T-cell (primary cell): Measurements from ENCODE around the gene KIF1A. TPM values are rescaled to one million over a fixed set of nuclear protein-coding genes. Genes with fewer than 3 reads are reported as not detected.

Experiments used
- ATAC-seq, 4 experiments: fragments of 200-7000 bp in 3 of 4; fragments of 150-1000 bp in 1 of 4; cut with Tn5 transposase; replicated peaks in 1 of 4; 1 replicate in 3 of 4; 2 replicates in 1 of 4; pipeline ENCODE4 v1.10.0; 2021; ENCODE audit warnings: moderate library complexity in 3 of 4, mild to moderate bottlenecking in 2 of 4, moderate number of reproducible peaks in 1 of 4
- CTCF ChIA-PET, 2 donors: fragments of 300-600 bp; sonication (Branson Sonifier 250); formaldehyde crosslinking; loops; one replicate each; lab custom pipeline; 2022; ENCODE audit warnings: antibody characterized with exemption in 2 of 2; lab: Charles Lee
- POLR2A ChIA-PET, 2 donors: fragments of 300-600 bp; sonication (Branson Sonifier 250); formaldehyde crosslinking; loops; one replicate each; lab custom pipeline; 2022; ENCODE audit warnings: antibody characterized with exemption in 2 of 2; lab: Charles Lee
- DNase-seq, 35 experiments: peaks; one replicate each; pipeline versions ENCODE4 v3.0.0 to v3.0.0-alpha.2; 2013 to 2023
- H3K27ac ChIP-seq: one replicate; pipeline ENCODE4 v1.5.1; 2013; ENCODE audit warnings: low read length
- H3K27me3 ChIP-seq, 2 experiments: replicated peaks in 1 of 2; 1 replicate in 1 of 2; 2 replicates in 1 of 2; pipeline versions ENCODE4 v1.6.1 to v1.7.0; 2013; ENCODE audit warnings: low read length in 1 of 2, mixed read lengths in 1 of 2; ENCODE audit not compliant: control insufficient read depth in 2 of 2, insufficient read depth in 2 of 2; ENCODE audit errors: extremely low read depth in 1 of 2
- H3K36me3 ChIP-seq, 2 donors: 1 replicate in 1 of 2; 2 replicates in 1 of 2; pipeline versions ENCODE4 v1.6.1 to v1.7.0; 2013; ENCODE audit warnings: low read length in 1 of 2; ENCODE audit not compliant: control insufficient read depth in 2 of 2, insufficient read depth in 1 of 2; ENCODE audit errors: extremely low read depth in 1 of 2
- H3K4me1 ChIP-seq, 2 experiments: 1 replicate in 1 of 2; 2 replicates in 1 of 2; pipeline versions ENCODE4 v1.6.1 to v1.7.0; 2013; ENCODE audit warnings: low read length in 2 of 2, mixed read lengths in 1 of 2; ENCODE audit not compliant: insufficient read depth in 2 of 2, control insufficient read depth in 1 of 2; ENCODE audit errors: extremely low read depth in 1 of 2
- H3K4me3 ChIP-seq, 2 donors: 1 replicate in 1 of 2; 2 replicates in 1 of 2; pipeline versions ENCODE4 v1.5.1 to v1.7.0; 2013; ENCODE audit warnings: mild to moderate bottlenecking in 2 of 2, low read length in 1 of 2, moderate library complexity in 1 of 2; ENCODE audit not compliant: control insufficient read depth in 1 of 2; ENCODE audit errors: extremely low read depth in 1 of 2
- H3K9me3 ChIP-seq: 2 replicates; pipeline ENCODE4 v1.7.0; 2013
- H3K27ac Mint-ChIP-seq, 2 donors: one replicate each; pipeline ENCODE4 v1.8.0; 2020 to 2021; ENCODE audit warnings: mild to moderate bottlenecking in 2 of 2, mixed read lengths in 2 of 2
- H3K27me3 Mint-ChIP-seq, 2 donors: one replicate each; pipeline ENCODE4 v1.8.0; 2021 to 2022; ENCODE audit warnings: mixed read lengths in 2 of 2
- H3K36me3 Mint-ChIP-seq: one replicate; pipeline ENCODE4 v1.8.0; 2021; ENCODE audit warnings: mixed read lengths
- H3K4me1 Mint-ChIP-seq, 3 donors: one replicate each; pipeline ENCODE4 v1.8.0; 2020 to 2022; ENCODE audit warnings: mixed read lengths in 3 of 3, mild to moderate bottlenecking in 1 of 3
- H3K4me3 Mint-ChIP-seq, 3 donors: one replicate each; pipeline ENCODE4 v1.8.0; 2020 to 2022; ENCODE audit warnings: mild to moderate bottlenecking in 3 of 3, mixed read lengths in 3 of 3, moderate library complexity in 3 of 3
- H3K9me3 Mint-ChIP-seq, 3 donors: one replicate each; pipeline ENCODE4 v1.8.0; 2020 to 2022; ENCODE audit warnings: mixed read lengths in 3 of 3
- WGBS: methylation state at CpG from one replicate; pipeline ENCODE4 v1.1.5; 2013; ENCODE audit warnings: missing lambda C conversion rate; ENCODE audit not compliant: insufficient coverage; 5-methylcytosine and 5-hydroxymethylcytosine counted together
- total RNA-seq, 35 experiments: library from RNA in 6 of 35; stranded (reverse) in 6 of 35; fragments of 120-200 nt in 1 of 35; gene quantifications; one replicate each; pipeline versions ENCODE4 v1.2.1 to v1.2.4 and lab custom pipeline; 2013 to 2026

Gene KIF1A
- total RNA-seq, 5 donors from 2014 or later (not counting 1 experiment from before 2014, with no cell fraction given), result 0.43 to 0.58 (median 0.51) TPM; not detected in 2

- Histone ChIP-seq H3K36me3 (no peaks in the 10 kb centered on the region), H3K9me3 (no peaks in the 10 kb centered on the region), H3K27me3 (peaks cover 0 to 33% of the 10 kb centered on the region in 2 experiments), H3K4me1 (no peaks in the 10 kb centered on the region), H3K27ac (no peak overlapping the region), H3K4me3 (no peak overlapping the region)
- 91% methylated on average over 7 of the region's 7 CpGs for WGBS
- no peaks in the 10 kb centered on the region for H3K27me3 Mint-ChIP-seq
- ChIA-PET POLR2A (no interaction called here), CTCF (interaction anchor here in 1 of 2 donors (0.6 kb wide), 1 partner anchor 73 kb away, joined by 7 read pairs; no protein-coding TSS in a partner anchor)
- DNase-seq, result no peak
- H3K4me3 Mint-ChIP-seq, result no peak overlapping the region
- no peaks in the 10 kb centered on the region for H3K4me1 Mint-ChIP-seq
- no peak for ATAC-seq
- no peak overlapping the region for H3K27ac Mint-ChIP-seq
- H3K36me3 Mint-ChIP-seq, result no peaks in the 10 kb centered on the region
- no peaks in the 10 kb centered on the region for H3K9me3 Mint-ChIP-seq
These were observed 91.2 kb downstream of the KIF1A start for GRCh38 chr2:240728827-240729226.

- Histone ChIP-seq H3K27ac (no peak overlapping the region), H3K27me3 (peaks cover 0 to 36% of the 10 kb centered on the region in 2 experiments), H3K9me3 (no peaks in the 10 kb centered on the region), H3K4me1 (no peaks in the 10 kb centered on the region), H3K4me3 (no peak overlapping the region), H3K36me3 (no peaks in the 10 kb centered on the region)
- no peaks in the 10 kb centered on the region for H3K4me1 Mint-ChIP-seq
- no peak for DNase-seq
- ChIA-PET POLR2A (no interaction called here), CTCF (no interaction called here)
- H3K9me3 Mint-ChIP-seq, result no peaks in the 10 kb centered on the region
- H3K4me3 Mint-ChIP-seq, result no peak overlapping the region
- WGBS, result 92% methylated on average over 10 of the region's 10 CpGs
- no peaks in the 10 kb centered on the region for H3K36me3 Mint-ChIP-seq
- no peak for ATAC-seq
- H3K27me3 Mint-ChIP-seq, result no peaks in the 10 kb centered on the region
- H3K27ac Mint-ChIP-seq, result no peak overlapping the region
These were observed 91.7 kb downstream of the KIF1A start for GRCh38 chr2:240728361-240728760.

- Mint-ChIP-seq H3K27ac (no peak overlapping the region), H3K4me3 (no peak overlapping the region), H3K9me3 (no peaks in the 10 kb centered on the region), H3K36me3 (no peaks in the 10 kb centered on the region), H3K27me3 (no peaks in the 10 kb centered on the region), H3K4me1 (no peaks in the 10 kb centered on the region)
- ChIA-PET CTCF (no interaction called here), POLR2A (no interaction called here)
- H3K4me3 ChIP-seq, result no peak overlapping the region
- H3K27me3 ChIP-seq, result peaks cover 0 to 37% of the 10 kb centered on the region in 2 experiments
- no peaks in the 10 kb centered on the region for H3K4me1 ChIP-seq
- no peak for ATAC-seq
- WGBS, result 85% methylated on average over 12 of the region's 15 CpGs
- no peak overlapping the region for H3K27ac ChIP-seq
- no peak for DNase-seq
- no peaks in the 10 kb centered on the region for H3K36me3 ChIP-seq
- no peaks in the 10 kb centered on the region for H3K9me3 ChIP-seq
These were observed 92.1 kb downstream of the KIF1A start for GRCh38 chr2:240727913-240728312.

GRCh38 chr2:240727439-240727838 lies 92.6 kb downstream of the KIF1A start:
- peaks cover 0 to 37% of the 10 kb centered on the region in 2 experiments for H3K27me3 ChIP-seq
- Mint-ChIP-seq H3K27ac (no peak overlapping the region), H3K27me3 (no peaks in the 10 kb centered on the region), H3K4me3 (no peak overlapping the region), H3K36me3 (no peaks in the 10 kb centered on the region), H3K9me3 (no peaks in the 10 kb centered on the region), H3K4me1 (no peaks in the 10 kb centered on the region)
- 87% methylated on average over 13 of the region's 14 CpGs for WGBS
- no peaks in the 10 kb centered on the region for H3K36me3 ChIP-seq
- ATAC-seq (no peak), DNase-seq (no peak)
- no peak overlapping the region for H3K27ac ChIP-seq
- ChIA-PET POLR2A (no interaction called here), CTCF (no interaction called here)
- no peaks in the 10 kb centered on the region for H3K9me3 ChIP-seq
- H3K4me1 ChIP-seq, result no peaks in the 10 kb centered on the region
- H3K4me3 ChIP-seq, result no peak overlapping the region

GRCh38 chr2:240726876-240727275 lies 93.1 kb downstream of the KIF1A start:
- DNase-seq, result no peak
- H3K4me1 Mint-ChIP-seq, result no peaks in the 10 kb centered on the region
- 90% methylated on average over 8 of the region's 14 CpGs for WGBS
- H3K4me3 Mint-ChIP-seq, result no peak overlapping the region
- H3K36me3 ChIP-seq, result no peaks in the 10 kb centered on the region
- no peaks in the 10 kb centered on the region for H3K9me3 ChIP-seq
- H3K9me3 Mint-ChIP-seq, result no peaks in the 10 kb centered on the region
- H3K4me3 ChIP-seq, result no peak overlapping the region
- CTCF ChIA-PET, result no interaction called here
- no peak for ATAC-seq
- H3K27ac Mint-ChIP-seq, result no peak overlapping the region
- H3K27me3 Mint-ChIP-seq, result no peaks in the 10 kb centered on the region
- POLR2A ChIA-PET, result no interaction called here
- peaks cover 0 to 42% of the 10 kb centered on the region in 2 experiments for H3K27me3 ChIP-seq
- no peaks in the 10 kb centered on the region for H3K36me3 Mint-ChIP-seq
- H3K4me1 ChIP-seq, result no peaks in the 10 kb centered on the region
- H3K27ac ChIP-seq, result no peak overlapping the region

GRCh38 chr2:240725671-240726070 lies 94.3 kb downstream of the KIF1A start:
- POLR2A ChIA-PET, result no interaction called here
- Histone ChIP-seq H3K9me3 (no peaks in the 10 kb centered on the region), H3K36me3 (no peaks in the 10 kb centered on the region), H3K4me1 (no peaks in the 10 kb centered on the region), H3K4me3 (no peak overlapping the region), H3K27me3 (peaks cover 0 to 42% of the 10 kb centered on the region in 2 experiments), H3K27ac (no peak overlapping the region)
- H3K9me3 Mint-ChIP-seq, result no peaks in the 10 kb centered on the region
- no peak overlapping the region for H3K4me3 Mint-ChIP-seq
- ATAC-seq (no peak), DNase-seq (no peak)
- no peaks in the 10 kb centered on the region for H3K27me3 Mint-ChIP-seq
- no peaks in the 10 kb centered on the region for H3K4me1 Mint-ChIP-seq
- no peaks in the 10 kb centered on the region for H3K36me3 Mint-ChIP-seq
- 59% methylated on average over 3 of the region's 7 CpGs for WGBS
- CTCF ChIA-PET, result no interaction called here
- no peak overlapping the region for H3K27ac Mint-ChIP-seq

- Mint-ChIP-seq H3K27ac (no peak overlapping the region), H3K4me1 (no peaks in the 10 kb centered on the region), H3K36me3 (no peaks in the 10 kb centered on the region), H3K9me3 (no peaks in the 10 kb centered on the region), H3K27me3 (no peaks in the 10 kb centered on the region), H3K4me3 (no peak overlapping the region)
- DNase-seq (no peak), ATAC-seq (no peak)
- Histone ChIP-seq H3K4me3 (no peak overlapping the region), H3K27ac (no peak overlapping the region), H3K36me3 (no peaks in the 10 kb centered on the region), H3K4me1 (no peaks in the 10 kb centered on the region), H3K9me3 (no peaks in the 10 kb centered on the region), H3K27me3 (peaks cover 0 to 43% of the 10 kb centered on the region in 2 experiments)
- ChIA-PET CTCF (no interaction called here), POLR2A (no interaction called here)
- WGBS, result 82% methylated on average over 12 of the region's 12 CpGs
These were observed 94.8 kb downstream of the KIF1A start for GRCh38 chr2:240725266-240725665.
